Spleen (tissue), 7 donors: Measurements from ENCODE around the gene ADARB1.

Source experiments
- CTCF ChIP-seq, 11 experiments: fragments of 200-600 bp in 7 of 11; fragments of 450-650 bp in 4 of 11; sonication (generic) in 4 of 11; IDR thresholded peaks in 8 of 11; conservative IDR thresholded peaks in 3 of 11; 1 replicate in 7 of 11; 2 replicates in 4 of 11; pipeline versions ENCODE4 v1.4.0 to v1.8.0; 2016 to 2021; ENCODE audit warnings: antibody characterized with exemption in 11 of 11, inconsistent platforms in 4 of 11, mild to moderate bottlenecking in 1 of 11
- POLR2A ChIP-seq, 3 donors: fragments of 450-650 bp; IDR thresholded peaks; one replicate each; pipeline ENCODE4 v1.5.1; 2017; ENCODE audit warnings: antibody characterized with exemption in 3 of 3, mild to moderate bottlenecking in 1 of 3
- POLR2AphosphoS5 ChIP-seq, 3 donors: sonication (generic); formaldehyde crosslinking; IDR thresholded peaks; one replicate each; pipeline ENCODE4 v1.5.1; 2017; ENCODE audit warnings: antibody characterized with exemption in 3 of 3
- donor health status: DM: no; HTN: no; CAD: no; lungs with moderate emphysema.
- donor health status: DM: no; HTN: no; CAD: no.
- donor health status: DM: no; HTN: no; CAD: no.

- TF ChIP-seq CTCF (IDR thresholded peaks at IDR 0.05 in 8 of 11, conservative IDR thresholded peaks at IDR 0.05 in 3 of 11) = no peak
- no peak for TF ChIP-seq POLR2AphosphoS5 (IDR thresholded peaks at IDR 0.05)
- no peak for TF ChIP-seq POLR2A (IDR thresholded peaks at IDR 0.05)
These were observed 41.2 kb upstream of the ADARB1 start for GRCh38 chr21:45032977-45033710.
